HG03066 (cell line): ENCODE measurements around the gene ARPC4.
"Not testable (repeated sequence)": the region's sequence is repeated elsewhere in the genome, so short reads cannot be mapped to it uniquely, and the experiment has no call there.

Source experiments
- ATAC-seq: cut with Tn5 transposase; IDR thresholded peaks from one replicate; pipeline ENCODE4 v1.9.1; 2021; ENCODE audit warnings: low read depth; ENCODE audit not compliant: unreplicated experiment

The ARPC4 gene

GRCh38 chr3:9848860-9849259 is 56.0 kb downstream of the ARPC4 start:
- not testable (repeated sequence) for ATAC-seq

GRCh38 chr3:9851383-9851782 is 58.5 kb downstream of the ARPC4 start:
- not testable (repeated sequence) for ATAC-seq

GRCh38 chr3:9851926-9852325 is 59.0 kb downstream of the ARPC4 start:
- ATAC-seq = not testable (repeated sequence)

GRCh38 chr3:9852528-9852927 is 59.6 kb downstream of the ARPC4 start:
- no peak for ATAC-seq

- ATAC-seq = not testable (repeated sequence)
Measured at GRCh38 chr3:9854291-9854940, 61.5 kb downstream of the ARPC4 start.

- ATAC-seq = no peak
Measured at GRCh38 chr3:9855594-9855993, 62.7 kb downstream of the ARPC4 start.
